NT2/D1 (cell line): Measurements from ENCODE around the gene ZNF613.

Experiments used
- DNase-seq: peaks from one replicate; pipeline ENCODE4 v3.0.0-alpha.2; 2011; ENCODE audit warnings: low read depth, low spot score
- H3K27me3 ChIP-seq: 2 replicates; pipeline ENCODE4 v1.6.0; 2011; ENCODE audit warnings: mild to moderate bottlenecking; ENCODE audit not compliant: insufficient read length, insufficient read depth
- H3K36me3 ChIP-seq: 2 replicates; pipeline ENCODE4 v1.6.1; 2011; ENCODE audit warnings: mild to moderate bottlenecking, low read length, mixed read lengths; ENCODE audit not compliant: insufficient read depth, insufficient read length
- H3K4me1 ChIP-seq: 2 replicates; pipeline ENCODE4 v1.5.1; 2011; ENCODE audit not compliant: insufficient read depth, insufficient read length
- H3K4me3 ChIP-seq: 2 replicates; pipeline ENCODE4 v1.5.1; 2011; ENCODE audit warnings: low read depth; ENCODE audit not compliant: insufficient read length
- H3K9ac ChIP-seq: 2 replicates; pipeline ENCODE4 v1.6.0; 2011; ENCODE audit warnings: low read depth; ENCODE audit not compliant: insufficient read length
- H3K9me3 ChIP-seq: 2 replicates; pipeline ENCODE4 v1.5.1; 2011; ENCODE audit warnings: mild to moderate bottlenecking, low read length; ENCODE audit not compliant: insufficient read depth
- SUZ12 ChIP-seq: IDR thresholded peaks from 2 replicates; pipeline ENCODE4 v1.6.1; 2011; ENCODE audit not compliant: insufficient read length, insufficient read depth; ENCODE audit errors: extremely low read depth
- YY1 ChIP-seq: IDR thresholded peaks from 2 replicates; pipeline ENCODE4 v1.6.1; 2011; ENCODE audit not compliant: insufficient read length, insufficient read depth
- ZNF274 ChIP-seq: IDR thresholded peaks from 2 replicates; pipeline ENCODE4 v1.6.1; 2011; ENCODE audit warnings: mild to moderate bottlenecking, low read depth, low read length

ZNF613 gene

GRCh38 chr19:51986309-51987291 lies 59.3 kb downstream of the ZNF613 start, which contains the start of gene ZNF350:
Gene ZNF350 (minus strand): TSS chr19:51986840. CDS start chr19:51974360, 12,480 bp downstream.
- Histone ChIP-seq H3K4me1 (no peaks in the 10 kb centered on the region), H3K4me3 (peak within 1 kb of the TSS; percentile 71), H3K9me3 (peaks cover 10% of the 10 kb centered on the region; the same call in 1 of the 2 replicates), H3K36me3 (no peaks in the 10 kb centered on the region), H3K9ac (peak within 1 kb of the TSS; percentile 74), H3K27me3 (no peaks in the 10 kb centered on the region)
- peak; percentile 84 for DNase-seq
- peak; percentile 100 for TF ChIP-seq YY1
- TF ChIP-seq SUZ12, result no peak
- TF ChIP-seq ZNF274, result no peak

GRCh38 chr19:51993422-51993821 lies 66.2 kb downstream of the ZNF613 start:
- no peaks in the 10 kb centered on the region for H3K4me1 ChIP-seq
- TF ChIP-seq YY1 (no peak), SUZ12 (no peak), ZNF274 (no peak)
- H3K9me3 ChIP-seq, result peaks cover 63% of the 10 kb centered on the region
- no peak overlapping the region for H3K4me3 ChIP-seq
- peaks cover 23% of the 10 kb centered on the region for H3K36me3 ChIP-seq
- no peak overlapping the region for H3K9ac ChIP-seq
- H3K27me3 ChIP-seq, result no peaks in the 10 kb centered on the region
- DNase-seq, result no peak

GRCh38 chr19:51994048-51994644 lies 66.9 kb downstream of the ZNF613 start:
- peaks cover 68% of the 10 kb centered on the region for H3K9me3 ChIP-seq
- no peak overlapping the region for H3K4me3 ChIP-seq
- H3K36me3 ChIP-seq, result peaks cover 29% of the 10 kb centered on the region
- TF ChIP-seq ZNF274, result peak; percentile 87
- no peak for TF ChIP-seq YY1
- TF ChIP-seq SUZ12, result no peak
- no peak overlapping the region for H3K9ac ChIP-seq
- no peak for DNase-seq
- no peaks in the 10 kb centered on the region for H3K4me1 ChIP-seq
- no peaks in the 10 kb centered on the region for H3K27me3 ChIP-seq
